GM12872 (cell line): Measurements from ENCODE around the gene FYB1.

ENCODE experiments used
- TF ChIP-seq, protein P1 (sequence below): IDR thresholded peaks from 3 replicates; pipeline ENCODE4 v1.5.1; 2011; ENCODE audit warnings: low read depth, mild to moderate bottlenecking, low read length, moderate library complexity; ENCODE audit not compliant: insufficient read depth

The FYB1 gene

DNA sequence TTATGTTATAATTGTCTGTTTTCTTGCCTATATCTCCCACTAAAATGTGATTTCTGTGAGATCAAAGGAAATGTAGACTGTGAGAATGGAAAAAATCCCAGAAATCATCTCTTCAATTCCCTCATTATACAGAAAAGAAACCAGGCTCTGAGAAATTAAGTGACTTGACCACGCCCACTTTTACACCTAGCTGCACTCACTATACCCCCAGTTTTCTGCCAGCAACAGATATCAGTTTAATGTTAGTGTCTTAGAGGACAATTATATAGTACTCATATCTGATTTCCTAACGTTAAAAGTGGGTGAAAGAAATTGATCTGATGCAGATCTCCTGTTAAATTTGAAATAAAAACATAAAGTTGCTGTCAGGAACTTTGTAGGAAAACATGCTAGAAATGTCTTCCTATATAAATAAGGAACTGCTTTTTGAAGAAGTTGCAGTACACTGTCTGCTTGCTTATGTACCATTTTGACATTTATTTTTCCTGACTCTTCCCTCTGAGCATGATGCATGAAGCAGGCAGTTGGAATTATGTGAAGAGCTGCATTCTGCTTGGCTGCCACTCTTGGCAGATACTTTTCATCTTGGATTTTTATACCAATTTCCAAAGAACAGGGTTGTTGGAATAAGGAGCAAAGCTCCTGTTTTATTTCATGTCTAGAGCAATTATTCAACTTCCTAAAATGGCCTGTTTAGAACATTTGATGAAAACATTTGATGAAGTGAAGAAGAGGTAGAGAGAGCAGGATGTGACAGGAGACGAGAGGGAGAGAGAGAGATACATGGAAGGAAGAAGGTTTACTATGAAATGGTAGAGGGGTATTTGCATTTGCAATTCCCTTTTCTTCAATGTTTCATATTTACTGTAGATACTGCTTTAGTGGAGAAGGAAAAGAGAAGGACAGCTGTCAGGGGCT lies 87.9 kb downstream of the FYB1 start:
- TF ChIP-seq, protein P1, sequence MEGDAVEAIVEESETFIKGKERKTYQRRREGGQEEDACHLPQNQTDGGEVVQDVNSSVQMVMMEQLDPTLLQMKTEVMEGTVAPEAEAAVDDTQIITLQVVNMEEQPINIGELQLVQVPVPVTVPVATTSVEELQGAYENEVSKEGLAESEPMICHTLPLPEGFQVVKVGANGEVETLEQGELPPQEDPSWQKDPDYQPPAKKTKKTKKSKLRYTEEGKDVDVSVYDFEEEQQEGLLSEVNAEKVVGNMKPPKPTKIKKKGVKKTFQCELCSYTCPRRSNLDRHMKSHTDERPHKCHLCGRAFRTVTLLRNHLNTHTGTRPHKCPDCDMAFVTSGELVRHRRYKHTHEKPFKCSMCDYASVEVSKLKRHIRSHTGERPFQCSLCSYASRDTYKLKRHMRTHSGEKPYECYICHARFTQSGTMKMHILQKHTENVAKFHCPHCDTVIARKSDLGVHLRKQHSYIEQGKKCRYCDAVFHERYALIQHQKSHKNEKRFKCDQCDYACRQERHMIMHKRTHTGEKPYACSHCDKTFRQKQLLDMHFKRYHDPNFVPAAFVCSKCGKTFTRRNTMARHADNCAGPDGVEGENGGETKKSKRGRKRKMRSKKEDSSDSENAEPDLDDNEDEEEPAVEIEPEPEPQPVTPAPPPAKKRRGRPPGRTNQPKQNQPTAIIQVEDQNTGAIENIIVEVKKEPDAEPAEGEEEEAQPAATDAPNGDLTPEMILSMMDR = no peak

DNA sequence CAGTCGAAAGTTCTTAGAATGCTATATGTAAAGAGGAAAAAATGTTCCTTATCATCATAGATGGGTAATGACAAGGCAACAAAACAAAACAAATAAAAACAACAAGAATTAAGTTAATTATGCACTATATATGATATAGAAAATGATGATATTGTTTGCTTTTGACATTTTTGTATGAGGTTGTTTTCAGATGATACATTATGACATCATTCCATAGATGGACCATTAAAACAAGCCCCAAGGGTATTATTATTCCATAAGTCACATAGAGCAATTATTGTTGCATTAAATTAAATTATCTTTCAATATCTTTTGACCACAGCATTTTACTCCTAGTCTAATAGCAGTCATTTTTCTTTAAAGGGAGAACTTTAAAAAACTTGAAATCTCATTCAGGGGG lies 88.6 kb downstream of the FYB1 start:
- TF ChIP-seq, protein P1 = no peak

DNA sequence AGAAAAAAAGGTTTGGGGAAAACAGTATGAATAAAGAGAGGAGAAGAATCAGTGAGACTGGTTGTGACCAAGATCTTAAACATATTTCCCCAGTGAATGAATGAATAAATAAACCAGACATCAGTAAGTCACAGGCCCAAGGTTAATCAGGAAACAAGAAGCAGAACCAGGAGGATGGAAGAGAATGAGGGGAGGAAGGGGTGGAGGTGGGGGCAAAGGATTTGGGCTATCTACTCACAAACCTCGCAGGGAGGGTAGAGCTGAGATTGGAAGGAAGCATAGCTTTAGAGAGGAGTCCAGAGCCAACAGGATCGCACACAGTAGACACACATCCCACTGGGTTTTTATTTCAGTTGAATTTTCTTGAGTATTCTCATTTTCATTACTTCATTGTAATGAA lies 97.4 kb downstream of the FYB1 start:
- TF ChIP-seq, protein P1 = no peak

DNA sequence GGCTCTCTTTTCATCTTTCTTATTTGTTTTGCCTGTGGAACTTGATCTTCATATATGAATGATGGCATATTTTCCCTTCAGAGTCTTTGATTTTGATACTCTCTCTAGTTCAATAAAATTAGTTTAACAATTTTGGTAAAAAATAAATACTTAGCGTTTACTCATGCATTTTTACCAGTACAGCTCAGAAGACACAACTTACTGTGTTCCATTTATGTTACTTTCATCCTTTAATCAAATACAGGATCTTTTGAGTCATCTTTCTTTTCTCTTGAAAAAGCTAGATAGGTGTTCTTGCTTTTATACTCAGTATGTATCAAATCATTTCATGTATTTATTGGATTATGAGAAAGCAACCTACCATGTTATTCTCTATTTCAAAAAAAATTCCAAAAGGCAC lies 98.0 kb downstream of the FYB1 start:
- TF ChIP-seq, protein P1 = no peak

DNA sequence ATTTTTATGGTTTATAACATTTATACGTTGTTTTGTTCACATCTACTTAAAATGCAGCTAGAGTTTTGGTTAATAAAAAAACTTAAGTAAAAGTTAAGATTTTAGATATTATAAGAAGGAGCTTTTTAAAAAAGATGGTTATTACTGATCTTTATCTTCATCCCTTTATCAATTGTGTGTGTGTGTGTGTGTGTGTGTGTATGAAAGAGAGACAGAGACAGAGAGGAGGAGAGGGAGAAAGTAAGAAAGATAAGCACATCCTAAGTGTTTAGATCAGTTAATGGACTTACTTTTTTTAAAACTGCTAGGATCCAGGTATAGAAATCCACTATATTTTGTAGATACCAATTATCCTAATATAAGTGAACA lies 99.3 kb downstream of the FYB1 start:
- TF ChIP-seq, protein P1 = no peak

DNA sequence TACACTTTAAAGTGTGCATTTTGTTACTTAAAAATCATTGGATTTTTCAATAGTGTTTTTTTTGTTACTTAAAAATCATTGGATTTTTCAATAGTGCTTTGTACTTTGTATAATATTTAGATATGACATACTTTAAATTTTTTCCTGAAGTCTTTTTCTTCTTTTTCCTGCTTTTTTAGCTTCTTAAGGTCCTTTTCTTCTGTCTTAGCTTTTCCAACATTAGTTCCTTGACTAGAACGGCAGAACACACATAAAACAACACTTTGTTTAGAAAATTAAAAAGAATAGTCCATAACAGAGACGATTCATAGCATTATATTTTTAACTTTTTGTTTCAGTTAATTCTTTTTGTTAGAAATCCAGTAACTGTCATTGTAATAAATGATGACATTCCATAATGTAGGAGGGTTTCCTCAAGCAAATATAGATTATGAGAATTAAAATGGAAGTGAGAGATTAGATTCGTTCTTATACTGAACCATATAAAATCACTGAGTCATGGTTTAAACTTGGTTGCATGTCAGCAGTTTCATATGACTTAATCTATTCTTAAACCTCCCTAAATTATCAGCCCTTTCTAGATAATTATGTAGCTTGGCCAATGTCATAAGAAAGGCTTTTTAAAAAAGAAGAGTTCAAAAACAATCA lies 99.8 kb downstream of the FYB1 start:
- TF ChIP-seq, protein P1 = no peak

DNA sequence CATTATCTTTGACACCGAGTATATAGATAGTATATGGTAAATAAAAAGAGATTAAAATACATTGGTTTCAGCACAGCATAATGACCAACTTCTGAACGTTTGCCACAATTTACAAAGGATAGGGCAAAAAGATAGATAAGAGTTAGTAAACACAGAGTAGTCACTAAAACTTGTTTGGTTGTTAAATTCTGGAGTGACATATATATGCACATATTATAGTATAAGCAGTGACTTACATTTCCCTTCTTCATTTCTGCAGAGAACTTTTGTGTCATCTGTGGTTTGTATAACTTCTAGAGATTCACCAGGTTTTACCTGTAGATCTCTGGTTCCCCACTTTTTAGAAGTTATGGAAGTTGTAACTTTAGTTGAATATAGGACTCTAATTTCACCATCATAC lies 100.7 kb downstream of the FYB1 start:
- TF ChIP-seq, protein P1 = no peak
